Panc1 (cell line): ENCODE data around the gene C22orf15. TPM values are rescaled to one million over a fixed set of nuclear protein-coding genes. Genes with fewer than 3 reads are reported as not detected.

ENCODE experiments used
- ATAC-seq: fragments of 200-7000 bp; cut with Tn5 transposase; 2 replicates; pipeline ENCODE4 v1.9.1; 2020; ENCODE audit warnings: mild to moderate bottlenecking, moderate library complexity
- BruUV-seq: library from RNA; stranded (reverse); fragments of 400-500 nt; replicated peaks from 2 replicates; lab custom pipeline; 2021; lab: Mats Ljungman, UMichigan
- CTCF ChIA-PET: fragments of 300-600 bp; sonication (Branson Sonifier 250); formaldehyde crosslinking; loops from one replicate; lab custom pipeline; 2022; ENCODE audit warnings: antibody characterized with exemption; lab: Charles Lee
- POLR2A ChIA-PET: fragments of 300-600 bp; sonication (Branson Sonifier 250); formaldehyde crosslinking; loops from one replicate; lab custom pipeline; 2022; ENCODE audit warnings: antibody characterized with exemption; lab: Charles Lee
- DNase-seq: peaks from one replicate; pipeline ENCODE4 v3.0.0-alpha.2; 2010; ENCODE audit warnings: low read depth, low spot score
- H3K27ac ChIP-seq: 2 replicates; pipeline ENCODE4 v1.5.1; 2011; ENCODE audit warnings: mild to moderate bottlenecking, low read length, inconsistent platforms
- H3K27me3 ChIP-seq: fragments of 200-500 bp; sonication (Bioruptor generic); 2 replicates; pipeline ENCODE4 v1.6.0; 2014; ENCODE audit warnings: low read length, inconsistent platforms; ENCODE audit not compliant: control insufficient read depth, insufficient read depth
- H3K36me3 ChIP-seq: fragments of 200-500 bp; sonication (Bioruptor generic); 2 replicates; pipeline ENCODE4 v1.5.1; 2014; ENCODE audit warnings: inconsistent platforms, mild to moderate bottlenecking, low read length, moderate library complexity; ENCODE audit not compliant: control insufficient read depth, insufficient read depth
- H3K4me1 ChIP-seq: 2 replicates; pipeline ENCODE4 v1.5.1; 2011; ENCODE audit warnings: inconsistent platforms, mild to moderate bottlenecking, low read length, moderate library complexity; ENCODE audit not compliant: control insufficient read depth, insufficient read depth
- H3K4me3 ChIP-seq, 2 experiments: 2 replicates each; pipeline ENCODE4 v1.5.1; 2011 to 2012; ENCODE audit warnings: low read depth in 2 of 2, low read length in 2 of 2, mild to moderate bottlenecking in 2 of 2, inconsistent platforms in 1 of 2, moderate library complexity in 1 of 2
- H3K9me3 ChIP-seq: fragments of 200-500 bp; sonication (Bioruptor generic); 2 replicates; pipeline ENCODE4 v1.5.1; 2014; ENCODE audit warnings: low read depth, mild to moderate bottlenecking, inconsistent platforms, low read length, moderate library complexity; ENCODE audit not compliant: control insufficient read depth, insufficient read depth
- CTCF ChIP-seq: fragments of 450-650 bp; IDR thresholded peaks from 2 replicates; pipeline ENCODE4 v1.5.1; 2017; ENCODE audit warnings: mild to moderate bottlenecking
- POLR2AphosphoS5 ChIP-seq: IDR thresholded peaks from 2 replicates; pipeline ENCODE4 v1.6.1; 2012; ENCODE audit warnings: mild to moderate bottlenecking, low read depth, low read length, moderate library complexity
- REST ChIP-seq, 2 experiments: IDR thresholded peaks; 2 replicates each; pipeline ENCODE4 v1.6.1; 2011 to 2012; ENCODE audit warnings: low read depth in 2 of 2, control low read depth in 1 of 2, low read length in 1 of 2, mild to moderate bottlenecking in 1 of 2, moderate library complexity in 1 of 2; ENCODE audit not compliant: insufficient read depth in 1 of 2
- SIN3A ChIP-seq: IDR thresholded peaks from 2 replicates; pipeline ENCODE4 v1.6.1; 2012; ENCODE audit warnings: low read depth, mild to moderate bottlenecking, low read length, moderate library complexity, borderline replicate concordance; ENCODE audit not compliant: insufficient read depth
- TCF7L2 ChIP-seq: IDR thresholded peaks from 2 replicates; pipeline ENCODE4 v1.6.1; 2011; ENCODE audit warnings: mild to moderate bottlenecking, low read depth, low read length, inconsistent platforms
- in situ Hi-C: cut with HindIII; loops from 2 replicates; pipeline ENCODE4 v1.10.0; 2016; ENCODE audit warnings: low sequenced_read_pairs, low pct_unique_long_range_greater_than_20kb
- intact Hi-C: fragments of 100-400 bp; cut with micrococcal nuclease; formaldehyde crosslinking; loops from one replicate; pipeline ENCODE4 v1.10.0; 2022; ENCODE audit not compliant: unreplicated experiment
- total RNA-seq: library from RNA; stranded (reverse); gene quantifications from one replicate; pipeline ENCODE4 v1.2.1, GENCODE V29; 2021; ENCODE audit not compliant: unreplicated experiment

C22orf15 gene
- total RNA-seq, 1 experiment from 2014 or later: not detected

- Histone ChIP-seq H3K27me3 (no peaks in the 10 kb centered on the region), H3K36me3 (no peaks in the 10 kb centered on the region), H3K4me3 (peak within 1 kb of the TSS; percentile 83 to 87), H3K9me3 (no peaks in the 10 kb centered on the region), H3K27ac (peak within 1 kb of the TSS; percentile 91), H3K4me1 (peaks cover 4% of the 10 kb centered on the region; the same call in 1 of the 2 replicates)
- ChIA-PET CTCF (interaction anchor here (0.5 to 0.6 kb wide), 2 partner anchors 16 to 31 kb away, joined by 4 to 7 read pairs; no protein-coding TSS in a partner anchor), POLR2A (interaction anchor here (1.3 kb wide), 1 partner anchor 12 kb away, joined by 4 read pairs; no protein-coding TSS in a partner anchor)
- TF ChIP-seq CTCF (no peak), POLR2AphosphoS5 (peak; percentile 72)
- in situ Hi-C loops (no loop called here), intact Hi-C loops (no loop called here)
- ATAC-seq (peak; percentile 88), DNase-seq (no peak)
- BruUV-seq: no TSS peak
These were observed 24.2 kb downstream of the C22orf15 start, which contains the start of gene SMARCB1 for GRCh38 chr22:23786752-23787599. TSS of gene SMARCB1 (plus strand) at chr22:23786966. CDS start at chr22:23787170, 204 bp downstream.

GRCh38 chr22:23787600-23787896 lies 24.8 kb downstream of the C22orf15 start:
- Histone ChIP-seq H3K9me3 (no peaks in the 10 kb centered on the region), H3K27me3 (no peaks in the 10 kb centered on the region), H3K4me3 (peak overlapping the region; percentile 83 to 87), H3K27ac (peak overlapping the region; percentile 81), H3K4me1 (peaks cover 4% of the 10 kb centered on the region; the same call in 1 of the 2 replicates), H3K36me3 (no peaks in the 10 kb centered on the region)
- intact Hi-C loops: no loop called here
- DNase-seq (no peak), ATAC-seq (peak; percentile 29)
- POLR2A ChIA-PET: interaction anchor here (0.6 to 1.3 kb wide), 2 partner anchors 13 to 453 kb away, joined by 3 to 4 read pairs; no protein-coding TSS in a partner anchor
- TF ChIP-seq TCF7L2 (no peak), POLR2AphosphoS5 (no peak), SIN3A (no peak), REST (IDR thresholded peaks at IDR 0.05; ENCODE audit: insufficient read depth in 1 of 2, low read depth in 2 of 2, low read length in 1 of 2) (no peak)
- CTCF ChIA-PET: interaction anchor here (0.5 kb wide), 1 partner anchor 16 kb away, joined by 4 read pairs; no protein-coding TSS in a partner anchor
- in situ Hi-C loops: no loop called here
- BruUV-seq: no TSS peak
